HCT116 (cell line): ENCODE results near the gene PRICKLE2. TPM values are rescaled to one million over a fixed set of nuclear protein-coding genes. Genes with fewer than 3 reads are reported as not detected.

Experiments used
- ATAC-seq: fragments of 200-7000 bp; cut with Tn5 transposase; 2 replicates; pipeline ENCODE4 v1.9.1; 2020; ENCODE audit warnings: mild to moderate bottlenecking, moderate library complexity
- BruUV-seq: library from RNA; stranded (reverse); fragments of 400-500 nt; replicated peaks from 2 replicates; lab custom pipeline; 2021; lab: Mats Ljungman, UMichigan
- CTCF ChIA-PET: fragments of 300-600 bp; sonication (Branson Sonifier 250); formaldehyde crosslinking; loops from one replicate; lab custom pipeline; 2021; ENCODE audit warnings: antibody characterized with exemption; lab: Charles Lee
- POLR2A ChIA-PET: fragments of 300-600, 350-600 bp; sonication (Branson Sonifier 250); formaldehyde crosslinking; loops from one replicate; lab custom pipeline; 2021; ENCODE audit warnings: antibody characterized with exemption; lab: Charles Lee
- RAD21 ChIA-PET, 2 experiments: fragments of 300-600 bp; sonication (Branson Sonifier 250); formaldehyde crosslinking; loops; one replicate each; lab custom pipeline; 2023; ENCODE audit warnings: low total read pairs in 2 of 2; ENCODE audit not compliant: uncharacterized antibody in 2 of 2, unreplicated experiment in 2 of 2, low non-redundant PET in 1 of 2; lab: Charles Lee
- DNase-seq: peaks from one replicate; pipeline ENCODE4 v3.0.0-alpha.2; 2010; ENCODE audit warnings: low read depth, low spot score
- H2AFZ ChIP-seq: fragments of 200-600 bp; shearing (Covaris generic), sonication (generic); 2 replicates; pipeline ENCODE4 v1.6.1; 2017; ENCODE audit warnings: low read depth, mixed run types, mixed read lengths, antibody characterized with exemption, low read length; ENCODE audit not compliant: poor library complexity, severe bottlenecking
- H3K27ac ChIP-seq: 2 replicates; pipeline ENCODE4 v1.5.1; 2012; ENCODE audit warnings: low read depth, low read length
- H3K27me3 ChIP-seq: fragments of 200-600 bp; sonication (generic); 2 replicates; pipeline ENCODE4 v1.6.1; 2016; ENCODE audit warnings: mixed run types, low read length, mixed read lengths; ENCODE audit not compliant: insufficient read depth
- H3K36me3 ChIP-seq, 2 experiments: fragments of 200-500 bp in 1 of 2; fragments of 200-600 bp in 1 of 2; sonication (Bioruptor generic) in 1 of 2; sonication (generic) in 1 of 2; 2 replicates each; pipeline versions ENCODE4 v1.5.1 to v1.6.1; 2014 to 2016; ENCODE audit warnings: low read length in 2 of 2, inconsistent platforms in 1 of 2, mixed read lengths in 1 of 2, mixed run types in 1 of 2; ENCODE audit not compliant: insufficient read depth in 2 of 2, control insufficient read depth in 1 of 2
- H3K4me1 ChIP-seq, 2 experiments: fragments of 200-600 bp in 1 of 2; sonication (generic) in 1 of 2; 2 replicates each; pipeline versions ENCODE4 v1.5.1 to v1.6.1; 2012 to 2017; ENCODE audit warnings: low read length in 2 of 2, inconsistent platforms in 1 of 2, mild to moderate bottlenecking in 1 of 2, mixed read lengths in 1 of 2, mixed run types in 1 of 2, moderate library complexity in 1 of 2; ENCODE audit not compliant: insufficient read depth in 2 of 2, control insufficient read depth in 1 of 2
- H3K4me2 ChIP-seq: fragments of 200-600 bp; sonication (generic); 2 replicates; pipeline ENCODE4 v1.6.1; 2017; ENCODE audit warnings: mixed run types, low read length, mixed read lengths
- H3K4me3 ChIP-seq, 2 experiments: fragments of 200-600 bp in 1 of 2; sonication (generic) in 1 of 2; replicated peaks in 1 of 2; 2 replicates each; pipeline ENCODE4 v1.5.1; 2011 to 2016; ENCODE audit warnings: low read length in 2 of 2, control low read depth in 1 of 2, low read depth in 1 of 2, mild to moderate bottlenecking in 1 of 2, mixed read lengths in 1 of 2, mixed run types in 1 of 2
- H3K79me2 ChIP-seq: fragments of 200-600 bp; sonication (generic); 2 replicates; pipeline ENCODE4 v1.6.1; 2017; ENCODE audit warnings: mild to moderate bottlenecking, mixed run types, low read length, moderate library complexity, mixed read lengths; ENCODE audit not compliant: insufficient read depth
- H3K9ac ChIP-seq: fragments of 200-600 bp; sonication (generic); 2 replicates; pipeline ENCODE4 v1.6.1; 2016; ENCODE audit warnings: low read length, mixed read lengths
- H3K9me2 ChIP-seq: fragments of 200-600 bp; sonication (generic), shearing (Covaris generic); 2 replicates; pipeline ENCODE4 v1.6.1; 2017; ENCODE audit warnings: mixed run types, mild to moderate bottlenecking, moderate library complexity; ENCODE audit not compliant: insufficient read depth
- H3K9me3 ChIP-seq, 2 experiments: fragments of 200-500 bp in 1 of 2; fragments of 200-600 bp in 1 of 2; sonication (Bioruptor generic) in 1 of 2; sonication (generic) in 1 of 2; 2 replicates each; pipeline ENCODE4 v1.6.1; 2014 to 2017; ENCODE audit warnings: low read length in 2 of 2, mixed read lengths in 2 of 2, inconsistent platforms in 1 of 2, low read depth in 1 of 2, mild to moderate bottlenecking in 1 of 2, mixed run types in 1 of 2, moderate library complexity in 1 of 2; ENCODE audit not compliant: control insufficient read depth in 1 of 2, insufficient read depth in 1 of 2
- H4K20me1 ChIP-seq: fragments of 200-600 bp; sonication (generic), shearing (Covaris generic); 2 replicates; pipeline ENCODE4 v1.6.1; 2017; ENCODE audit warnings: mixed run types, mild to moderate bottlenecking, moderate library complexity; ENCODE audit not compliant: insufficient read depth
- CBX3 ChIP-seq: IDR thresholded peaks from 2 replicates; pipeline ENCODE4 v1.6.1; 2012; ENCODE audit warnings: low read depth
- CEBPB ChIP-seq: IDR thresholded peaks from 2 replicates; pipeline ENCODE4 v1.6.1; 2012; ENCODE audit warnings: low read depth
- CTCF ChIP-seq, 3 experiments: fragments of 200-600 bp in 1 of 3; sonication (generic) in 1 of 3; IDR thresholded peaks in 2 of 3; conservative IDR thresholded peaks in 1 of 3; 2 replicates each; pipeline ENCODE4 v1.5.1; 2012 to 2017; ENCODE audit warnings: low read depth in 2 of 3, low read length in 2 of 3, antibody characterized with exemption in 1 of 3, borderline replicate concordance in 1 of 3, control low read depth in 1 of 3, mild to moderate bottlenecking in 1 of 3, mixed read lengths in 1 of 3, mixed run types in 1 of 3, moderate library complexity in 1 of 3; ENCODE audit not compliant: insufficient read depth in 1 of 3
- EGR1 ChIP-seq: IDR thresholded peaks from 2 replicates; pipeline ENCODE4 v1.6.1; 2012; ENCODE audit warnings: low read depth
- ELF1 ChIP-seq: IDR thresholded peaks from 2 replicates; pipeline ENCODE4 v1.6.1; 2012; ENCODE audit warnings: low read depth, borderline replicate concordance
- EZH2 ChIP-seq: fragments of 200-600 bp; sonication (generic); IDR thresholded peaks from 2 replicates; pipeline ENCODE4 v1.6.1; 2017; ENCODE audit warnings: antibody characterized with exemption, mixed run types
- FOSL1 ChIP-seq: IDR thresholded peaks from 2 replicates; pipeline ENCODE4 v1.6.1; 2012; ENCODE audit warnings: low read depth
- JUND ChIP-seq: IDR thresholded peaks from 2 replicates; pipeline ENCODE4 v1.6.1; 2012
- POLR2AphosphoS5 ChIP-seq: IDR thresholded peaks from 2 replicates; pipeline ENCODE4 v1.6.1; 2011; ENCODE audit warnings: mild to moderate bottlenecking, low read depth, low read length, moderate library complexity
- RAD21 ChIP-seq: IDR thresholded peaks from 2 replicates; pipeline ENCODE4 v1.6.1; 2012; ENCODE audit warnings: low read depth, mild to moderate bottlenecking
- SIN3A ChIP-seq: IDR thresholded peaks from 2 replicates; pipeline ENCODE4 v1.6.1; 2012; ENCODE audit warnings: low read depth
- SP1 ChIP-seq: IDR thresholded peaks from 2 replicates; pipeline ENCODE4 v1.6.1; 2012; ENCODE audit warnings: low read depth
- SRF ChIP-seq: IDR thresholded peaks from 2 replicates; pipeline ENCODE4 v1.6.1; 2012; ENCODE audit warnings: low read depth
- YY1 ChIP-seq: IDR thresholded peaks from 2 replicates; pipeline ENCODE4 v1.6.1; 2011; ENCODE audit warnings: low read length, low read depth, moderate library complexity, mild to moderate bottlenecking; ENCODE audit not compliant: insufficient replicate concordance; ENCODE audit errors: extremely low read depth
- ZFX ChIP-seq: fragments of 450-650 bp; IDR thresholded peaks from 2 replicates; pipeline ENCODE4 v1.6.1; 2017
- ZNF274 ChIP-seq: fragments of 200-500 bp; sonication (Bioruptor generic); IDR thresholded peaks from 2 replicates; pipeline ENCODE4 v1.6.1; 2014; ENCODE audit warnings: mild to moderate bottlenecking, low read depth, low read length, inconsistent platforms
- intact Hi-C: fragments of 100-400 bp; cut with micrococcal nuclease; formaldehyde crosslinking; loops from 2 replicates; pipeline ENCODE4 v1.10.0; 2022
- total RNA-seq: library from RNA; stranded (reverse); gene quantifications from one replicate; pipeline ENCODE4 v1.2.1, GENCODE V29; 2021; ENCODE audit not compliant: unreplicated experiment
- TF ChIP-seq, protein P1 (sequence below): IDR thresholded peaks from 2 replicates; pipeline ENCODE4 v1.6.1; 2011; ENCODE audit warnings: mild to moderate bottlenecking, low read length, moderate library complexity; ENCODE audit not compliant: insufficient replicate concordance; ENCODE audit errors: extremely low read depth
- TF ChIP-seq, protein P2 (sequence below): IDR thresholded peaks from 2 replicates; pipeline ENCODE4 v1.6.1; 2012

PRICKLE2 gene
- total RNA-seq, 1 experiment from 2014 or later: 0.05 TPM

DNA sequence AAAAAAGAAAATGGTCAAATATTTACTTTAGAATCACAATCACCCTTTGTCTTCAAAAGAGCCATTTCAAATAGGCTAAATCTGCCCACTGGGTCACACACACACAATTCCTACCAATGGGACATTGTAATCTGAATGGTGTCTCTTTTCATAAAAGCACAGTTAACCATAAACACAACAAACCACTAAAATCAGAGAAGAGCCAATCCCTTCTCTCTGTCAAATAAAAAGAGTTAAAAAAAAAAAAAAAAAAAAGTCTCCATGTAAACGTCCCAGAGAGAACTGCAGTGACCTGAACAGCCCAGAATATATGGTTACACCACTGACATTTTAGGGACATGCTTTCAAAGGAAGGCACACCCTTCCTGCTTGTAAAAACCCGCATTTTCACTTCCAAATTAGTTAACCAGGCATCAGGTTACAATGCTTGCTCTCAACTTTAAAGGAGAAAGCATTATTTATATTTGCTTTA lies 63.7 kb downstream of the PRICKLE2 start:
- DNase-seq (no peak), ATAC-seq (no peak)
- Histone ChIP-seq H3K27me3 (peaks cover 50% of the 10 kb centered on the region), H3K4me3 (no peak overlapping the region), H3K27ac (no peak overlapping the region), H3K9me3 (no peaks in the 10 kb centered on the region), H4K20me1 (no peaks in the 10 kb centered on the region), H3K36me3 (no peaks in the 10 kb centered on the region), H3K4me2 (no peak overlapping the region), H2AFZ (no peak overlapping the region), H3K9ac (no peak overlapping the region), H3K79me2 (no peaks in the 10 kb centered on the region), H3K4me1 (no peaks in the 10 kb centered on the region), H3K9me2 (no peaks in the 10 kb centered on the region)
- RAD21 ChIA-PET: no interaction called here
- no peak for TF ChIP-seq ELF1
- TF ChIP-seq FOSL1: no peak
- TF ChIP-seq CTCF (IDR thresholded peaks at IDR 0.05 in 2 of 3, conservative IDR thresholded peaks at IDR 0.05 in 1 of 3; ENCODE audit: borderline replicate concordance in 1 of 3, insufficient read depth in 1 of 3, low read depth in 2 of 3, low read length in 2 of 3): no peak
- no peak for TF ChIP-seq CEBPB
- TF ChIP-seq ZFX: no peak
- TF ChIP-seq EGR1: no peak
- TF ChIP-seq CBX3: no peak
- TF ChIP-seq SP1: no peak
- TF ChIP-seq, protein P1, sequence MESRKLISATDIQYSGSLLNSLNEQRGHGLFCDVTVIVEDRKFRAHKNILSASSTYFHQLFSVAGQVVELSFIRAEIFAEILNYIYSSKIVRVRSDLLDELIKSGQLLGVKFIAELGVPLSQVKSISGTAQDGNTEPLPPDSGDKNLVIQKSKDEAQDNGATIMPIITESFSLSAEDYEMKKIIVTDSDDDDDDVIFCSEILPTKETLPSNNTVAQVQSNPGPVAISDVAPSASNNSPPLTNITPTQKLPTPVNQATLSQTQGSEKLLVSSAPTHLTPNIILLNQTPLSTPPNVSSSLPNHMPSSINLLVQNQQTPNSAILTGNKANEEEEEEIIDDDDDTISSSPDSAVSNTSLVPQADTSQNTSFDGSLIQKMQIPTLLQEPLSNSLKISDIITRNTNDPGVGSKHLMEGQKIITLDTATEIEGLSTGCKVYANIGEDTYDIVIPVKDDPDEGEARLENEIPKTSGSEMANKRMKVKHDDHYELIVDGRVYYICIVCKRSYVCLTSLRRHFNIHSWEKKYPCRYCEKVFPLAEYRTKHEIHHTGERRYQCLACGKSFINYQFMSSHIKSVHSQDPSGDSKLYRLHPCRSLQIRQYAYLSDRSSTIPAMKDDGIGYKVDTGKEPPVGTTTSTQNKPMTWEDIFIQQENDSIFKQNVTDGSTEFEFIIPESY: no peak
- no peak for TF ChIP-seq JUND
- no peak for TF ChIP-seq RAD21
- TF ChIP-seq YY1: no peak
- no peak for TF ChIP-seq SIN3A
- TF ChIP-seq, protein P2, sequence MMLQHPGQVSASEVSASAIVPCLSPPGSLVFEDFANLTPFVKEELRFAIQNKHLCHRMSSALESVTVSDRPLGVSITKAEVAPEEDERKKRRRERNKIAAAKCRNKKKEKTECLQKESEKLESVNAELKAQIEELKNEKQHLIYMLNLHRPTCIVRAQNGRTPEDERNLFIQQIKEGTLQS: no peak
- TF ChIP-seq SRF: no peak
- TF ChIP-seq ZNF274: no peak
- no peak for TF ChIP-seq EZH2
- TF ChIP-seq POLR2AphosphoS5: no peak
- CTCF ChIA-PET: no interaction called here
- intact Hi-C loops: no loop called here
- no TSS peak for BruUV-seq
- POLR2A ChIA-PET: no interaction called here
